GM13977 (cell line): Measurements from ENCODE around the gene CECR2.

ENCODE experiments used
- DNase-seq: peaks from one replicate; pipeline ENCODE4 v3.0.0; 2012; ENCODE audit warnings: low spot score
- in situ Hi-C: fragments of 300-500 bp; cut with MboI; formaldehyde crosslinking; loops from one replicate; pipeline ENCODE4 v1.12.0; 2022; ENCODE audit warnings: low sequenced_read_pairs, low pct_unique_long_range_greater_than_20kb, mixed read lengths, inconsistent platforms; ENCODE audit not compliant: unreplicated experiment
- TF ChIP-seq, protein P1 (sequence below): IDR thresholded peaks from 2 replicates; pipeline ENCODE4 v1.5.1; 2012; ENCODE audit warnings: mild to moderate bottlenecking, control low read depth; ENCODE audit not compliant: insufficient read depth; ENCODE audit errors: extremely low read depth, missing control alignments

The CECR2 gene

DNA sequence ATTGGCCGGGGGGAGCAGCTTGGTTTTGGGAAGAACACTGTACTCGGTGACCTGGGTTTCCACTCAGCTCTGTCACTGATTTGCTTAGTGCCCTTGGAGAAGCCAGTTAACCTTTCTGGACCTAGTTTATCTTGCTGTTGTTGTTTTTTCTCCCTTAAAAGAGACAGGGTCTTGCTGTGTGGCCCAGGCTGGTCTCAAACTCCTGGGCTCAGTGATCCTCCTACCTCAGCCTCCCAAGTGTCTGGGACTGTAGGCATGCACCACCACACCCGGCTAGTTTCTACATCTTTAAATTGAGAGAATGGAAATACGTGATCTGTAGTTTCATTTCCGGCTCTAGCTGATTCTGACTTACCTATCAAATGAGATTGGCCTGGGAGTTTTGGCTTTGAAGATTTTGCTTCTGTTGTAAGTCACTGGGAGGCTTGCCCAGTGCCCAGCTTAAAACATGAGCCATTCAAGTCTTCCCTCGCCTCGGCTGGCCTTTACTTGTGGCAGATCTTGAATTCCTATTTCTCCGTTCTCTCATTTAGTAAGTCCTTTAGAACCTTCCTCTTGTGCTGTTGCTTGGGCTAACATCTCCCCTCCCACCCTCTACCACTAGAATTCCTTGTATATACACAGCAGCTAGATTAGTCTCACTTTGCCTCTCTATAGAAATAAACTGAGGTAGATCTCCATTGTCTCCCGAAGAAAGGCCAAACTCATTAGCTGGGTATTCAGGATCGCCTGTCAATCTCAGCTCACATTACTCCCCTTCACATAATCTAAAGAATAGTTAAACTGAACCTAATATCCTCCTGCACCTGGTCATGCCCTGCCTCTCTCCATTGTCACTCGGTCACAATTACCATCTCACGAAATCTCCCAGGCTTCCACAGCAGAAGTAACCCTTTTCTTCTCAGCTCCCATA, 106.3 kb downstream of the CECR2 start:
- in situ Hi-C loops, result loop anchor here (25.0 kb wide), 1 partner anchor 288 kb away; no protein-coding TSS in a partner anchor
- TF ChIP-seq, protein P1, sequence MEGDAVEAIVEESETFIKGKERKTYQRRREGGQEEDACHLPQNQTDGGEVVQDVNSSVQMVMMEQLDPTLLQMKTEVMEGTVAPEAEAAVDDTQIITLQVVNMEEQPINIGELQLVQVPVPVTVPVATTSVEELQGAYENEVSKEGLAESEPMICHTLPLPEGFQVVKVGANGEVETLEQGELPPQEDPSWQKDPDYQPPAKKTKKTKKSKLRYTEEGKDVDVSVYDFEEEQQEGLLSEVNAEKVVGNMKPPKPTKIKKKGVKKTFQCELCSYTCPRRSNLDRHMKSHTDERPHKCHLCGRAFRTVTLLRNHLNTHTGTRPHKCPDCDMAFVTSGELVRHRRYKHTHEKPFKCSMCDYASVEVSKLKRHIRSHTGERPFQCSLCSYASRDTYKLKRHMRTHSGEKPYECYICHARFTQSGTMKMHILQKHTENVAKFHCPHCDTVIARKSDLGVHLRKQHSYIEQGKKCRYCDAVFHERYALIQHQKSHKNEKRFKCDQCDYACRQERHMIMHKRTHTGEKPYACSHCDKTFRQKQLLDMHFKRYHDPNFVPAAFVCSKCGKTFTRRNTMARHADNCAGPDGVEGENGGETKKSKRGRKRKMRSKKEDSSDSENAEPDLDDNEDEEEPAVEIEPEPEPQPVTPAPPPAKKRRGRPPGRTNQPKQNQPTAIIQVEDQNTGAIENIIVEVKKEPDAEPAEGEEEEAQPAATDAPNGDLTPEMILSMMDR, result no peak
- no peak for DNase-seq

DNA sequence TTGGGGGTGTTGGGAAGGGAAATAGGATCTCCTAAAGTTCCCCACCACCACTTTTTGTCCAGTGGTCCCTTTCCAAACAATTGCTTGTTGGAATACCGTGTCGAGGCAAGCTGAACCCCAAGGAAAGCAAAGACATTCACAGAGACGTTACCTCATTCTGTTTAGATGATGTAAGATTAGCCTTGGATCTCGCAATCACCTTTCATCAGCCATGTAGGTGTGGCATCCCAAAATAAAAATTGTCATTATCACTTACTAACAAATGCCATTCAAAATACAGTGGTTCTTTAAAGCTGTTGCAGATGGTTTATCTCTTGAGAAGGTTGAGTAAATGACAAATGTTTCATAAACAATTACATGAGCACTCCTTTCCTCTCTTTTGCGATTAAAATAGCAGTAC, 107.6 kb downstream of the CECR2 start:
- in situ Hi-C loops, result loop anchor here (25.0 kb wide), 1 partner anchor 290 kb away; no protein-coding TSS in a partner anchor
- DNase-seq, result no peak
- TF ChIP-seq, protein P1, result no peak

DNA sequence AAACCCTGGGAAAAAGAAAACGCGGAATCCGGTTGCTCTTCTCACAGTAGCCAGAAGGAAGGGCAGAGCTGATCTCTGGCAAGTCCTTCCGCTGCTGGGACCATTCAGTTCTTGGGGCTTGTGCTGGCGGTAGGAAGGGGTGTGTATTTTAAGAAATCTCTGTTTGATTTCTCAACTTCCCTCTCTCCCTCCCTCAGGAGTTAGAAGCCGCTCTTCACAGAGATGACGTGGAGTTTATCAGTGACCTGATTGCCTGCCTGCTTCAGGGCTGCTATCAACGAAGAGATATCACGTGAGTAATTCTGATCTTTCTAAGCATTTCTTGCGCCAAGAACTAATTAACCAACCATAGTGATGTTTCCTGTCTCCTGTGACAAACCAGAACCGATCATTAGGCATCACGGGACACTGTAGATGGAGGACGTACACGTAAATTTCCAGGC, 108.2 kb downstream of the CECR2 start:
- no peak for DNase-seq
- in situ Hi-C loops, result loop anchor here (25.0 kb wide), 1 partner anchor 290 kb away; no protein-coding TSS in a partner anchor
- TF ChIP-seq, protein P1, result no peak

DNA sequence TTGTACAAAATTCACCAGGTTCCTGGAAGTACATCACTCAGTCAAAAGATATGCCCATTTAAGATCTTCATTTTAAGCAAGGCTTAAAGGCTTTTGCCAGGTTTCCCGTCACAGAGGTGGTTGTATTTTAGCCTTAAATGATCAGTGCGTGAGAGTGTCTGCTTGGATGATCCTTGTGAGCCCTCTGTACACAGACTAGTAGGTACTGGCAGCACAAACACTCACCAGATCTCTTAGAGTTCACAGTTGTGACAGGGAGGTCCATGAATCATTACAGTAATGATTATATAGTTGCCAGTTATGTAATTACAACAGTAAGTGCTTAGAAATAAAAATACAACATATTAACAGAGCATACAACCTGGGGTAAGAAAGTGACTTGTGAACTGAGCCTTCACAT, 109.9 kb downstream of the CECR2 start:
- in situ Hi-C loops, result loop anchor here (25.0 kb wide), 1 partner anchor 292 kb away; no protein-coding TSS in a partner anchor
- no peak for DNase-seq
- TF ChIP-seq, protein P1, result no peak

DNA sequence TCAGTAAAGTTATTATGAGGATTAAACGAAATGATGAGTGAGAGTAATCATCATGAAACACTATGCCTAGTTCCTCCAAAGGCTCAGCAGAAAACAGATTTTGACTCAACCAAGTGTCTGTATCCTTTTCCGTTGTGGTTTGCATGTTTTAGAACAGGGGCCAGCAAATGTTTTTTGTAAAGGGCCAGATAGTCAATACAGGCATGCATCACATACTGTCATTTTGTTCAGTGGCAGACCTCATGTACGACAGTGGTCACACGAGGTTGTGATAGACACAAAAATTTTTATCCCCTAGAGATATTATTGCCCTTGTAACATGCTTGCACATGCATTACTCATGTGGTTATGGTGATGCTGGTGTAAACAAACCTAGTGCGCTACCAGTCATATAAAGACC, 112.2 kb downstream of the CECR2 start:
- TF ChIP-seq, protein P1, result no peak
- in situ Hi-C loops, result loop anchor here (25.0 kb wide), 1 partner anchor 294 kb away; no protein-coding TSS in a partner anchor

DNA sequence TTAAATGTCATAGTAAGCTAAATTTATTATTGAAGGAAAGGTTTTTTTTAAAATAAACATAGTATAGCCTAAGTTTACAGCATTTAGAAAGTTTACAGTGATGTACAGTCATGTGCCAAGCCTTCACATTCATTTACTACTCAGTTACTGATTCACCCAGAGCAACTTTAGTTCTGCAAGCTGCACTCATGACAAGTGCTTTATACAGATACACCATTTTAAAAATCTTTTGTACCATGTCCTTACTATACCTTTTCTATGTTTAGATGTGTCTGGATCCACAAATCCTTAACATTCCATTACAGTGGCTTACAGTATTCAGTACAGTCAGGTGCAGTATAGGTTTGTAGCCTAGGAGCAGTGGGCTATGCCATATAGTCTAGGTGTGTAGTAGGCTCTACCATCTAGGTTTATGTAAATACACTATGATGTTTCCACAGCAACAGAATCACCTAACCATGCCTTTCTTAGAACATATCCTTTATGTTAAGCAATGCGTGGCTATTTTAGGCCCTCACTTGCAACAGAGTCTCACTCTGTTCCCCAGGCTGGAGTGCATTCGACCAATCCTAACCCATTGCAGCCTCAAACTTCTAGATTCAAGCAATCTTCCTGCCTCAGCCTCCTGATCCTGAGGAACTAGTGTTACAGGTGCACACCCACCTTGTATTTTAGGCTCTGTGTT, 114.6 kb downstream of the CECR2 start:
- no peak for DNase-seq
- TF ChIP-seq, protein P1, result no peak
- in situ Hi-C loops, result loop anchor here (25.0 kb wide), 1 partner anchor 297 kb away; no protein-coding TSS in a partner anchor

More for the DNA sequence above, 112.2 kb downstream of the CECR2 start:
- no peak for DNase-seq
